Sigmoid colon (tissue), 7 donors: ENCODE data around the gene ITLN2. TPM values are rescaled to one million over a fixed set of nuclear protein-coding genes. Genes with fewer than 3 reads are reported as not detected.
"Not testable (repeated sequence)": the region's sequence is repeated elsewhere in the genome, so short reads cannot be mapped to it uniquely, and the experiment has no call there.

Source experiments
- DNase-seq: peaks from one replicate; pipeline ENCODE4 v3.0.0-alpha.2; 2019
- H3K27ac ChIP-seq, 4 donors: fragments of 200-600 bp; sonication (generic); one replicate each; pipeline ENCODE4 v1.5.1; 2016 to 2019; ENCODE audit warnings: mild to moderate bottlenecking in 1 of 4
- H3K27me3 ChIP-seq, 3 donors: fragments of 200-600 bp; sonication (generic); one replicate each; pipeline ENCODE4 v1.5.1; 2019; ENCODE audit warnings: mild to moderate bottlenecking in 1 of 3
- H3K36me3 ChIP-seq, 4 donors: fragments of 200-600 bp; sonication (generic); one replicate each; pipeline ENCODE4 v1.5.1; 2016 to 2019
- H3K4me1 ChIP-seq, 4 donors: fragments of 200-600 bp; sonication (generic); one replicate each; pipeline ENCODE4 v1.5.1; 2017 to 2019
- H3K4me3 ChIP-seq, 4 donors: fragments of 200-600 bp; sonication (generic); one replicate each; pipeline ENCODE4 v1.5.1; 2017 to 2019; ENCODE audit warnings: mild to moderate bottlenecking in 2 of 4, moderate library complexity in 1 of 4
- H3K9me3 ChIP-seq, 4 donors: fragments of 200-600 bp in 3 of 4; sonication (generic) in 3 of 4; one replicate each; pipeline versions ENCODE4 v1.5.1 to v1.6.1; 2013 to 2019
- EP300 ChIP-seq, 4 donors: sonication (generic); formaldehyde crosslinking; IDR thresholded peaks; one replicate each; pipeline ENCODE4 v1.6.1; 2017; ENCODE audit warnings: antibody characterized with exemption in 4 of 4
- POLR2A ChIP-seq, 2 donors: fragments of 450-650 bp; IDR thresholded peaks; one replicate each; pipeline ENCODE4 v1.6.1; 2016; ENCODE audit warnings: antibody characterized with exemption in 2 of 2, mild to moderate bottlenecking in 2 of 2, moderate library complexity in 2 of 2
- POLR2AphosphoS5 ChIP-seq, 4 donors: sonication (generic); formaldehyde crosslinking; IDR thresholded peaks; one replicate each; pipeline ENCODE4 v1.6.1; 2017; ENCODE audit warnings: antibody characterized with exemption in 4 of 4
- WGBS, 2 donors: extraction: QIAGEN DNeasy Blood & Tissue Kit; methylation state at CpG; one replicate each; pipeline ENCODE4 v1.1.7; 2013; 5-methylcytosine and 5-hydroxymethylcytosine counted together
- intact Hi-C: fragments of 100-400 bp; cut with DNase I; formaldehyde crosslinking; loops from one replicate; pipeline ENCODE4 v1.15.1; 2023
- polyA plus RNA-seq, 3 donors: library from polyadenylated mRNA; stranded (reverse); fragments of 200-250 nt; gene quantifications; one replicate each; pipeline ENCODE4 v1.2.3, GENCODE V29; 2013
- total RNA-seq, 4 donors: library from RNA; depleted of rRNA; stranded (reverse); fragments of >200 nt; gene quantifications; one replicate each; pipeline ENCODE4 v1.1.0, GENCODE V29; 2016
- TF ChIP-seq, protein P1 (sequence below), 4 experiments: fragments of 450-650 bp in 3 of 4; fragments of 200-600 bp in 1 of 4; IDR thresholded peaks; one replicate each; pipeline ENCODE4 v1.5.1; 2016 to 2019; ENCODE audit warnings: antibody characterized with exemption in 4 of 4, mild to moderate bottlenecking in 3 of 4, moderate library complexity in 2 of 4
- donor health status: healthy with polysubstance abuse.
- donor health status: Bipolar disorder and iron deficiency.
- donor health status: healthy.

Gene ITLN2
- total and polyA plus RNA-seq, 7 donors: 0.12 TPM; not detected in 6

DNA sequence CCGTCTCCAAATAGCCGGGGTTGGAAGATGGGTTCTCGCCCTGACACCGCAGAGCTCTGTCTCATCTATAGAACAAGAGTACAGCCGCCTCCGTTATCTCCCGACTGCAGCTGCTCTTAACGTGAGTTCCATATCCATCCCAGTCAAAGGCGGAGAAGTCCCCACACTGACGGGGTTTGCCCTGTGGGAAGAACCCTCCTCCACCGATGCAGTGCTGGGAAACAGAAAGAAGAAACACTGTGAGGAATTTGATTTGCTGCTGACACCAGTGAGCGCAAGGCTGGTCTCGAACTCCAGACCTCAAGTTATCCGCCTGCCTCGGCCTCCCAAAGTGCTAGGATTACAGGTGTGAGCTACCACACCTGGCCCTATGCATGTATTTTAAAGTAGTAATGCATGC lies 9.5 kb downstream of the ITLN2 start:
- no peak for DNase-seq
- H3K4me1 ChIP-seq: no peaks in the 10 kb centered on the region
- no peak overlapping the region for H3K4me3 ChIP-seq
- no peaks in the 10 kb centered on the region for H3K36me3 ChIP-seq
- no peak overlapping the region for H3K27ac ChIP-seq
- no peak for TF ChIP-seq EP300 (IDR thresholded peaks at IDR 0.05)
- TF ChIP-seq POLR2AphosphoS5 (IDR thresholded peaks at IDR 0.05): no peak
- no peak for TF ChIP-seq POLR2A (IDR thresholded peaks at IDR 0.05)
- TF ChIP-seq, protein P1, sequence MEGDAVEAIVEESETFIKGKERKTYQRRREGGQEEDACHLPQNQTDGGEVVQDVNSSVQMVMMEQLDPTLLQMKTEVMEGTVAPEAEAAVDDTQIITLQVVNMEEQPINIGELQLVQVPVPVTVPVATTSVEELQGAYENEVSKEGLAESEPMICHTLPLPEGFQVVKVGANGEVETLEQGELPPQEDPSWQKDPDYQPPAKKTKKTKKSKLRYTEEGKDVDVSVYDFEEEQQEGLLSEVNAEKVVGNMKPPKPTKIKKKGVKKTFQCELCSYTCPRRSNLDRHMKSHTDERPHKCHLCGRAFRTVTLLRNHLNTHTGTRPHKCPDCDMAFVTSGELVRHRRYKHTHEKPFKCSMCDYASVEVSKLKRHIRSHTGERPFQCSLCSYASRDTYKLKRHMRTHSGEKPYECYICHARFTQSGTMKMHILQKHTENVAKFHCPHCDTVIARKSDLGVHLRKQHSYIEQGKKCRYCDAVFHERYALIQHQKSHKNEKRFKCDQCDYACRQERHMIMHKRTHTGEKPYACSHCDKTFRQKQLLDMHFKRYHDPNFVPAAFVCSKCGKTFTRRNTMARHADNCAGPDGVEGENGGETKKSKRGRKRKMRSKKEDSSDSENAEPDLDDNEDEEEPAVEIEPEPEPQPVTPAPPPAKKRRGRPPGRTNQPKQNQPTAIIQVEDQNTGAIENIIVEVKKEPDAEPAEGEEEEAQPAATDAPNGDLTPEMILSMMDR (IDR thresholded peaks at IDR 0.05): no peak
- H3K27me3 ChIP-seq: peaks cover 0 to 9% (median 0%) of the 10 kb centered on the region in 3 donors
- intact Hi-C loops: no loop called here
- peaks cover 0 to 4% (median 0%) of the 10 kb centered on the region in 4 donors for H3K9me3 ChIP-seq
- WGBS, 2 donors: 92 to 95% methylated on average over 15 of the region's 15 CpGs

DNA sequence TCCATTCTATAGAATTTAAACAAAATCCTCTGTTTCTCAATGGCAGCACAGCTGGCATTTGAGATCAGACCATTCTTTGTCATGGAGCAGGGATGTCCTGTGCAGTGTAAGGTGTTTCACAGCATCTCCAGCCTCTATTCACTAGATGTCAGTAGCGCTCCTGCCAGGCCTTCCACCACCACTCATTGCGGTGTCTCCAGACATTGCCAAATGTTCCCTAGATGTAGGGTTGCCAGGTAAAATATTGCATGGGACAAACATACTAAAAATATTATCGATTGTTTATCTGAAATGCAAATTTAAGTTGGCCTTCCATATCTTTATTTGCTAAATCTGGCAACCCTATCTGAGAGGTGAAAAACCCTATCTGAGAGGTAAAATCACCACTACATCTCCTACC lies 11.7 kb downstream of the ITLN2 start:
- Histone ChIP-seq H3K9me3 (peaks cover 0 to 4% (median 0%) of the 10 kb centered on the region in 4 donors), H3K27ac (no peak overlapping the region), H3K27me3 (peaks cover 0 to 9% (median 0%) of the 10 kb centered on the region in 3 donors), H3K36me3 (no peaks in the 10 kb centered on the region), H3K4me1 (no peaks in the 10 kb centered on the region), H3K4me3 (no peak overlapping the region)
- intact Hi-C loops: no loop called here
- 71 to 91% methylated on average over 3 of the region's 3 CpGs for WGBS, 2 donors
- no peak for DNase-seq
- no peak for TF ChIP-seq EP300 (IDR thresholded peaks at IDR 0.05)
- TF ChIP-seq, protein P1 (IDR thresholded peaks at IDR 0.05): no peak
- TF ChIP-seq POLR2A (IDR thresholded peaks at IDR 0.05): no peak
- TF ChIP-seq POLR2AphosphoS5 (IDR thresholded peaks at IDR 0.05): no peak

DNA sequence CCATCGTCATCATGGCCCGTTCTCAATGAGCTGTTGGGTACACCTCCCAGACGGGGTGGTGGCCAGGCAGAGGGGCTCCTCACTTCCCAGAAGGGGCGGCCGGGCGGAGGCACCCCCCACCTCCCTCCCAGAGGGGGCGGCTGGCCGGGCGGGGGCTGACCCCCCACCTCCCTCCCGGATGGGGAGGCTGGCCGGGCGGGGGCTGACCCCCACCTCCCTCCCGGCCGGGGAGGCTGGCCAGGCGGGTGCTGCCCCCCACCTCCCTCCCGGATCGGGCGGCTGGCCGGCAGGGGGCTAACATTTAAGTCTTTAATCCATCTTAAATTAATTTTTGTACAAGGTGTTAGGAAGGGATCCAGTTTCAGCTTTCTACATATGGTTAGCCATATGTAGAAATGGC lies 17.9 kb downstream of the ITLN2 start:
- DNase-seq, H3K4me3 ChIP-seq, H3K27me3 ChIP-seq, H3K9me3 ChIP-seq, H3K27ac ChIP-seq, intact Hi-C loops, H3K36me3 ChIP-seq, H3K4me1 ChIP-seq: not testable (repeated sequence)
- 91 to 92% methylated on average over 19 of the region's 19 CpGs for WGBS, 2 donors

DNA sequence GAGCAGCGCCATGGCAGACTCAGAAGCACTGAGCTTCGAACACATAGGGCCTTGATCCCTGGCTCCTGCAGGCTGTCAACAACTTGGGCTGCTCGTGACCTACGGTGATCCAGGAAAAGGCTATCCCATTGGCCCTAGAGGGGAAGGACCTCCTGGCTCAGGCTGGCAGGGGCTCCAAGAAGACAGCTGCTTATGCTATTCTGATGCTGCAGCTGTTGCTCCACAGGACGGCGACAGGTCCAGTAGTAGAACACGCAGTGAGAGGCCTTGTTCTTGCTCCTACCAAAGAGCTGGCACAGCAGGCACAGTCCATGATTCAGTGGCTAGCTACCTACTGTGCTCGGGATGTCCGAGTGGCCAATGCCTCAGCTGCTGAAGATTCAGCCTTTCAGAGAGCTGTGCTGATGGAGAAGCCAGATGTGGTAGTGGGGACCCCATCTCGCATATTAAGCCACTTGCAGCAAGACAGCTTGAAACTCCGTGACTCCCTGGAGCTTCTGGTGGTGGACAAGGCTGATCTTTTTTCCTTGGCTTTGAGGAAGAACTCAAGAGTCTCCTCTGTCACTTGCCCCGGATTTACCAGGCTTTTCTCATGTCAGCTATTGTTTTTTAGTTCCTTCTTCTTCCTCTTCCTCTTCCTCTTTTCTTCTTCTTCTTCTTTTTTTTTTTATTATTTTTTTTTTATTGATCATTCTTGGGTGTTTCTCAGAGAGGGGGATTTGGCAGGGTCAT lies 18.9 kb downstream of the ITLN2 start:
- no peak overlapping the region for H3K4me3 ChIP-seq
- H3K27ac ChIP-seq: no peak overlapping the region
- intact Hi-C loops: no loop called here
- H3K4me1 ChIP-seq: no peaks in the 10 kb centered on the region
- DNase-seq: no peak
- H3K36me3 ChIP-seq: no peaks in the 10 kb centered on the region
- H3K9me3 ChIP-seq: no peaks in the 10 kb centered on the region
- TF ChIP-seq, protein P1 (IDR thresholded peaks at IDR 0.05): no peak
- TF ChIP-seq POLR2AphosphoS5 (IDR thresholded peaks at IDR 0.05) (no peak), POLR2A (IDR thresholded peaks at IDR 0.05) (no peak), EP300 (IDR thresholded peaks at IDR 0.05) (no peak)
- 89 to 90% methylated on average over 12 of the region's 12 CpGs for WGBS, 2 donors
- no peaks in the 10 kb centered on the region for H3K27me3 ChIP-seq

DNA sequence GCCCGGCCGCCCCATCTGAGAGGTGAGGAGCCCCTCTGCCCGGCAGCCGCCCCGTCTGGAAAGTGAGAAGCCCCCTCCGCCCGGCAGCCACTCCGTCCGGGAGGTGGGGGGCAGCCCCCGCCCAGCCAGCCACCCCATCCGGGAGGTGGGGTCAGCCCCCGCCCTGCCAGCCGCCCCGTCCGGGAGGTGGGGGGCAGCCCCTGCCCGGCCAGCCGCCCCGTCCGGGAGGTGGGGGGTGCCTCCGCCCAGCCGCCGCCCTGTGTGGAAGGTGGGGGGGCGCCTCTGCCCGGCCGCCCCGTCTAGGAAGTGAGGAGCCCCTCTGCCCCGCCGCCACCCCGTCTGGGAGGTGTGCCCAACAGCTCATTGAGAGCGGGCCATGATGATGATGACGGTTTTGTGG lies 21.3 kb downstream of the ITLN2 start:
- H3K27ac ChIP-seq, DNase-seq, intact Hi-C loops, H3K36me3 ChIP-seq, H3K27me3 ChIP-seq, H3K4me1 ChIP-seq, H3K9me3 ChIP-seq, H3K4me3 ChIP-seq: not testable (repeated sequence)
- 96 to 97% methylated on average over 31 of the region's 31 CpGs for WGBS, 2 donors
